CD4-positive, alpha-beta T cell treated with Interleukin-15 for 1 hour (primary cell): ENCODE measurements around the gene LDLRAD4.

Source experiments
- DNase-seq: peaks from one replicate; pipeline ENCODE4 v3.0.0-alpha.2; 2020

LDLRAD4 gene

GRCh38 chr18:13438507-13439056 is 220.0 kb downstream of the LDLRAD4 start:
- no peak for DNase-seq

- DNase-seq, result no peak
These were observed 220.9 kb downstream of the LDLRAD4 start for GRCh38 chr18:13439461-13439860.

- DNase-seq, result no peak
These were observed 222.0 kb downstream of the LDLRAD4 start for GRCh38 chr18:13440277-13441248.

DNA sequence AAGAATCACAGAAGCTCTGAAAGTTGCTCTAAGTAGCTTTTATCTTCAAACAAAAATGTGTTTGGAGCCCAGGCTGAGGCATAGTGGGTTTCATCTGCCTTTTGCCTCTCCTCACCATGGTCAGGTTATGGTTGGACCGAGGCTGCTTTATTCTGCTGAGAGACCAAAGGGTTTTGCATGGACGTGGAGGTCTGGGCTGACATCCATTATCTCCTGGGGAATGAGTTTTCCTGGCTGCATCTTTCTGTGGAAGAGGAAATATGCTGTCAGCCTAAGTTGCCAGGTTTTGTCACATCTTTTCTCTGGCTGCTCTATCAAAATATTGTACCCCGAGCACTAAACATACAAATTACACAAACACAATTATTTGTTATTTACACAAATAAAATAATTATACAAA is 223.2 kb downstream of the LDLRAD4 start:
- no peak for DNase-seq

DNA sequence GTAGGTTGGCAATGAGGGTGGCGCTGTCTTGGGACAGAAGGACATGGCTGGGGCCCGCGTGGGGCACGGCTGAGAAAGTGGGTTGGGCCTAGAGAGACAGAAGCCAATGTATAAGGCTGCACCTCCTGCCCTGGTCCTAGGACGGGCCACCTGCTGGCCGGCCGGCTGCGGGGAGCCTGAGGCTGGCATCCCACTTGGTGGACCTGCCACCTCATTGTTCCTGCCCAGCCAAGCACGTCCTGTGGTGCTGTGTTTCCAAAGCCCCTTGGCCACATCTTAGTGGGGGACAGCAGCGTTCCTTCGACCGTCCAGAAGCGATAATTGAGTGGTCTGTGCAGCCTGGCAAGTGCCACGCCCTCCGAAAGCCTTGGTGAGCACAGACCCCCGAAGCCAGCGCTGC is 223.9 kb downstream of the LDLRAD4 start:
- DNase-seq, result no peak

DNA sequence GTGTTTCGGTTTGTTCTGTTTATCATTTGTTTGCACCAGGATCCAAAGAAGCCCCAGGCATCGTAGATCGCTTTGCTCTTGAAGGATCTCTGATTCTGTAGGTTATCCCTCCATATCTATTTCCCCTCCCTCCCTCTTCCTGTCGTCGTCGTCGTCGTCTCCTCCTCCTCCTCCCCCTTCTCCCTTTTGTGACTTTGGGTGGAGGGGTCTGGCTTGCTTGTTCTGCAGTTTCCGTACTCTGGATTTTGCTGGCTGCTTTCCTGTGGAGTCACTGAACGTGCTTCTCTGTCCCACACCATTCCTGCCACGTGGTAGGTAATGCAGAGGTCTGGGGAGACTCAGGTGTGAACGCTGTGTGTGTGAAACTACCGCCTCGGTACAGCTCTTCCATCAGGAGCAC is 225.0 kb downstream of the LDLRAD4 start:
- DNase-seq, result no peak

DNA sequence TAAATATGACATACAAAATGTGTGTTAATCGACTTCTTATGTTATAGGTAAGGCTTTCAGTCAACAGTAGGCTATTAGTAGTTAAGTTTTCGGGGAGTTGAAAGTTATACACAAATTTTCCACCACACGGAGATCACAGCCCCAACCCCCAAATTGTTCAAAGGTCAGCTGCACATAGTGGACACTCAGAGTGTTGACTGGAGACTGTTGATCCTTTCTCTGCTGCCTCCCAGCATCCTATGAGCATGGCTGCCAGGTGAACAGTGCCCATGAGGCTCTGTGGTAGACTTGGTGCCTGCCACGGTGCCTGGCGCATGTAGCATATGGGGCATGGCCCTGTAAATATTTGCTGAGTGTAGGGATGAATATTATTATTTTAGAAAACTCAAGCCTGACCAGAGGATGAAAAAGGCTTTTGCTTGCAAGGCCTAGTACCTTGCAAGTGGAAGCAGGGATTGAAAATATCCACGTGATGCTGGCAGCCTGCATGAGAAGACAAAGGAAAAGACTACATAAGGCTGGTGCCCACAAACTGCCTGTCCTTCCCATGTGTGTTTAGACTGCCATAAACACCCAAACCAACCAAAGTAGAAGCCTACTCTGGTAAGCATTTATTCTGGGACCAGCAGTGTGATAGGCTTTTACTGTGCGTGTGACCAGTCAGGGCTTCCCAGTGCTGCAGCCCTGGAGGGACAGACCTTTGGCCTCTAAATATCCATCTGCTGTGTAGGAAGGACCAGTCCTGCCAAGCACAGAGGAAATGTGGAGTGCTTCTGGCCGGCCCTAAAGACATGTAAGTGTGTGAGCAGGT is 226.1 kb downstream of the LDLRAD4 start:
- DNase-seq, result no peak

GRCh38 chr18:13445241-13445897 is 226.8 kb downstream of the LDLRAD4 start:
- no peak for DNase-seq

DNA sequence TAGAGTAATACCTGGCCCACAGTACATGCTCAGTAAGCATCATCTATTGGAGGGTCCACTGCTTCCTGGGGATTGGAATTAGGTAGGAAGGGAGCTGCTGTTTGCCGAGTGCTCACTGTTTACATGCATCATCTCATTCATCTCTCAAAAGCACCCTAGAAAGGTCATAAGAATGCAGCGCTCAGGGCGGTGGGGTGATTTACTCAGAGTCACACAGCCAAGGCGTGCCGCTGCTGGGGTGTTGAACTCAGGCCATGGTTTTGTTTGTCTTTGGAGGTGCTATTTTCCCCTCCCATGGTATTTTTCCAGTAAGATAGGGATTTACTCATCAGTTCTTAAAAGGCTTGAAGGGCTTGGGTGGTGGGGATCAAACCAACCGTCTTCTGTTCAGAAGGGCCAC is 227.5 kb downstream of the LDLRAD4 start:
- DNase-seq, result no peak

- DNase-seq, result no peak
These were observed 228.3 kb downstream of the LDLRAD4 start for GRCh38 chr18:13446610-13447461.

DNA sequence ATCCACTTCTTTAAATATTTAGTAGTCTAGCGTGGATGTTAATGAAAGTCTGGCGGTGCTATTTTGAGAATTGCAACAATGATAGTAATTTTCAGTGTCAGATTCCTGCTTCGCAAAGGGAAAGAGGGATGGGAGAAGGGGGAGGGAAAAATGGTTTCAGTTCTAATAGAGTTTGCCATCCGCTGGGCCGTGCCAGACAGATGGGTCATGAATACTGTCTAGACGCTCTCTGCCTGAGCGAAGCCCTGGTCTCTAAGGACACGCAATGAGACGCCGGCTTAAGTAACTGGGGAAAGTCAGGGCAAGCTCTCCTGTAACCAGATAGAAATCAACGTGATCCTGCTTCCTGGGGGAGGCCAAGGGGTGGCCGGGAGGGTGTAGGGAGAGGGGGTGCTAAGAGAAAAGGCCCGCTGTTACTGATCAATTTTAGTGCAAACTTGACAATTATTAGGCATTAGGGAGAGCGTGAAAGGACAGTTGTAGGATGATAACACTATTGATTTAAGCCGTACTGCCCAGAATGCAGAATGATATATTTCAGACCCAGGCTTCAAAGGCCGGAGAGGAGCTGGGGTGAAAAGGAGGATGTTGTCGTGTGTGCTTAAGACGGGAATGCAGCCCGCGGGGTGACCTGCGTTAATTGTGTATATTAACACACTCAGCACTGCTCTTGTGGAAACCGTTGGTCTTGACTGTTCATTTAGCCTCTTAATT is 229.2 kb downstream of the LDLRAD4 start:
- DNase-seq, result no peak

DNA sequence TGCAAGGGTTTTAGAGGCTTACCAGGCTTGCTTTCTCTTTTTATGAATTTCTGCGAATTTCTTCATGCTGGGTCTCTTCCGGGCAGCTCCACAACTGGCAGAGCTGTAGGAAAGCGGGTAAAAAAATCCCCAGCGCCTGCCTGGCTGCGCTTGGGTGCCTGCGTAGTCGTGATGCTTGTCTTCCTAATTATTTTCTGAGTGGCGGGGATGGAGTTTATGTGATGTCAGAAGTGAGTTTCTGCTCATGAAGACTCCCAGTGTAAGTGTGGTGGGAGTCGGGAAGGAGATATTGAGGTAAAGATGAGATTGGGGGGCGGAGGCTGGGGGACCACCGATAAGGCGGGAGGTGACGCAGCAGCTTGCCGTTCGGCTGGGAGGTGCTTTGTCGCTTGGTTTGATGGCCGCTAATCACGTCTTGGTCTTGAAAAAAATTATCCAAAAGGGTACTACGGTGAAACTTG is 229.8 kb downstream of the LDLRAD4 start:
- DNase-seq, result no peak

DNA sequence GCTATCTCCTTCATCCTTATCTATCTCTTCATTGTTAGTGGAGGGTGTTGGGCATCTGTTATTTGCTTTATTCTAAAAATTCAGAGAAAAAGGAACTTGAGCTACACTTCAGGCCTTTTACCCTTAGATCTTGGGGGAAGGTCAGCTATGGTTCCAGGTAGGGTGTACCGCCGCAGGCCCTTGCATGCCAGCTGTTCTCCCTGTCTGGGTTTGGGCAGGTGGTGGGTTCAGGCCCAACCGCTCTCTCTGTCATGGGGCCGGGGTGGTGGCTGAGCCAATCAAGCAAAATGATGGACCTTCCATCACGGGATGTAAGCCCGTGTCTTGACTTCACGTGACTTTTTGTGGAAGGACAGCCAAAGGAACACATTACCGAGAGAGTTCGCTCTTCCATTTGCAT is 231.1 kb downstream of the LDLRAD4 start:
- DNase-seq, result no peak

- no peak for DNase-seq
These were observed 232.0 kb downstream of the LDLRAD4 start for GRCh38 chr18:13450289-13451212.

GRCh38 chr18:13451213-13451540 is 232.6 kb downstream of the LDLRAD4 start:
- no peak for DNase-seq

- no peak for DNase-seq
These were observed 233.3 kb downstream of the LDLRAD4 start for GRCh38 chr18:13451661-13452387.

DNA sequence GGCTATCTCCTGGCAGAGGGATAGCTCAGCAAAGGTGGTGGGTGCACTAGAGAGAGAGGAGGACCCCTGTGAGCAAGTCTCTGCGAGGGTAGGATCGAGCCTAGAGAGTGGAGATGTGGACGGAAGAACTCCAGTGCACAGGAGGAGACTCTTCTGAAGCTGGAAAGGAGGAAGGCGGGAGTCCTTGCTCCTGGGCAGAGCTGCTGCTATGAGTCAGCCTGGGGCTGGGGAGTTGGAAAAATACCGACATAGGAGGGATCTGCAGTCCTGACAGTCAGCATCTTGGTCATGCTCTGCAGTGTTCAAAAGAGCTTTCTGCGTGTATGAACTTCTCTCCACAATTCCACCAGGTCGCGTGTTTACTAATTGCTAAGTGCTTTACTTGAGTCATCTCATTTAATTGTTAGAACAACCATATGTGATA is 233.8 kb downstream of the LDLRAD4 start:
- no peak for DNase-seq

GRCh38 chr18:13452871-13453680 is 234.5 kb downstream of the LDLRAD4 start:
- no peak for DNase-seq

- DNase-seq, result no peak
These were observed 235.2 kb downstream of the LDLRAD4 start for GRCh38 chr18:13453714-13454113.
